ENCODE results near the gene RIMBP2. TPM values are rescaled to one million over a fixed set of nuclear protein-coding genes. Genes with fewer than 3 reads are reported as not detected.

The RIMBP2 gene
- total RNA-seq, 1 donor from 2014 or later = 0.99 TPM

DNA sequence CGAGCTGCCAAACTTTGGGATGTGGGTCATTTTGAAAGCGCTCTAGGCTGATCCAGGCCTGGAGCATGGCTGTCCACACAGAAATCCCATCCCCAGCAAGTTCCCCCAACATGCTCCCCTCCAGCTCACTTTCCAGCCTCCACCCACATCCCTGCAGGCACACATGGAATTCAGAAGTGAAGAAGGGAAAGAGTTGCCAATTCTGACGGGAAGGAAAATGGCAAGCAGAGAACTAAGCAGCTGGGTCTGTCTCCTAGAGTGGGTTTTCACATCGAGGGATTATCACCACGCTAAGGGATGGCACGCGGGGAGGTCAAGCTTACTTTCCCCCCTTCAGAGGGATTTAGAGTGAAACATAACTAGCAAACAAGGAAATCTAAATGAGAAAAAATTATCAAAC lies 142.3 kb downstream of the RIMBP2 start:
- Histone ChIP-seq H3K36me3 (no peaks in the 10 kb centered on the region), H3K9me3 (ENCODE audit: low read depth) (no peaks in the 10 kb centered on the region), H3K4me2 (no peak overlapping the region), H3K4me3 (no peak overlapping the region), H3K27ac (no peak overlapping the region), H3K27me3 (no peaks in the 10 kb centered on the region), H3K9ac (no peak overlapping the region), H3F3A (ENCODE audit: low read depth) (no peaks in the 10 kb centered on the region), H3K4me1 (no peaks in the 10 kb centered on the region), H2AFZ (replicated peaks) (no peak overlapping the region), H3K79me2 (ENCODE audit: low read depth) (no peaks in the 10 kb centered on the region), H4K20me1 (ENCODE audit: low read depth) (no peaks in the 10 kb centered on the region)
- DNase-seq (ENCODE audit: low spot score) = no peak
- Mint-ChIP-seq H3K27ac (peak overlapping the region; percentile 11), H3K4me1 (peaks cover 35% of the 10 kb centered on the region), H3K4me3 (no peak overlapping the region), H3K9me3 (no peaks in the 10 kb centered on the region), H3K27me3 (ENCODE audit: insufficient read depth, low read depth) (peaks cover 6% of the 10 kb centered on the region), H3K36me3 (no peaks in the 10 kb centered on the region)
- TF ChIP-seq EZH2 (IDR thresholded peaks at IDR 0.05) = no peak
- TF ChIP-seq, protein P1, sequence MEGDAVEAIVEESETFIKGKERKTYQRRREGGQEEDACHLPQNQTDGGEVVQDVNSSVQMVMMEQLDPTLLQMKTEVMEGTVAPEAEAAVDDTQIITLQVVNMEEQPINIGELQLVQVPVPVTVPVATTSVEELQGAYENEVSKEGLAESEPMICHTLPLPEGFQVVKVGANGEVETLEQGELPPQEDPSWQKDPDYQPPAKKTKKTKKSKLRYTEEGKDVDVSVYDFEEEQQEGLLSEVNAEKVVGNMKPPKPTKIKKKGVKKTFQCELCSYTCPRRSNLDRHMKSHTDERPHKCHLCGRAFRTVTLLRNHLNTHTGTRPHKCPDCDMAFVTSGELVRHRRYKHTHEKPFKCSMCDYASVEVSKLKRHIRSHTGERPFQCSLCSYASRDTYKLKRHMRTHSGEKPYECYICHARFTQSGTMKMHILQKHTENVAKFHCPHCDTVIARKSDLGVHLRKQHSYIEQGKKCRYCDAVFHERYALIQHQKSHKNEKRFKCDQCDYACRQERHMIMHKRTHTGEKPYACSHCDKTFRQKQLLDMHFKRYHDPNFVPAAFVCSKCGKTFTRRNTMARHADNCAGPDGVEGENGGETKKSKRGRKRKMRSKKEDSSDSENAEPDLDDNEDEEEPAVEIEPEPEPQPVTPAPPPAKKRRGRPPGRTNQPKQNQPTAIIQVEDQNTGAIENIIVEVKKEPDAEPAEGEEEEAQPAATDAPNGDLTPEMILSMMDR (IDR thresholded peaks at IDR 0.05) = no peak

DNA sequence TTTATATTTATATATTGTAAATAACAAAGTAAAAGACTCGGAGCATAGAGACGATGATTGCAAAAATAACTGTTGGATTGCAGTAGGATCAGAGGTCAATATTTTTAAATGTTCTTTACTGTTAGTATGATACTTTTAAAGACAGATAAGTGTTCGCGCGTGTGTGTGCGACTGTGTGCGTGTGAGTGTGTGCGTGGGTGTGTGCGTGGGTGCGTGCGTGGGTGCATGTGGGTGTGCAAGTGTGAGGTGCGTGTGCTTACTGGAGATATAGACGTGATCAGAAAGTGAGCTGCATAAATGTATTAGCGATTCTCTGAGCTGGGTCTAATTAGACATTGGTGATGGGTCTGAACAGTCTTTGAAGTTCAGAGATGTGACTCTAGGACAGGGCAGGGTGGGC lies 142.9 kb downstream of the RIMBP2 start:
- Histone ChIP-seq H3K27me3 (no peaks in the 10 kb centered on the region), H4K20me1 (ENCODE audit: low read depth) (no peaks in the 10 kb centered on the region), H3K27ac (no peak overlapping the region), H2AFZ (replicated peaks) (no peak overlapping the region), H3K4me1 (no peaks in the 10 kb centered on the region), H3F3A (ENCODE audit: low read depth) (no peaks in the 10 kb centered on the region), H3K4me3 (no peak overlapping the region), H3K79me2 (ENCODE audit: low read depth) (no peaks in the 10 kb centered on the region), H3K36me3 (no peaks in the 10 kb centered on the region), H3K4me2 (no peak overlapping the region), H3K9ac (no peak overlapping the region), H3K9me3 (ENCODE audit: low read depth) (no peaks in the 10 kb centered on the region)
- Mint-ChIP-seq H3K27me3 (ENCODE audit: insufficient read depth, low read depth) (peaks cover 6% of the 10 kb centered on the region), H3K4me3 (no peak overlapping the region), H3K4me1 (peaks cover 39% of the 10 kb centered on the region), H3K9me3 (no peaks in the 10 kb centered on the region), H3K36me3 (no peaks in the 10 kb centered on the region), H3K27ac (peak overlapping the region; percentile 11)
- no peak for DNase-seq (ENCODE audit: low spot score)
- TF ChIP-seq, protein P1 (IDR thresholded peaks at IDR 0.05) = no peak
- TF ChIP-seq EZH2phosphoT487 (IDR thresholded peaks at IDR 0.05) = no peak
- TF ChIP-seq EZH2 (IDR thresholded peaks at IDR 0.05) = no peak

DNA sequence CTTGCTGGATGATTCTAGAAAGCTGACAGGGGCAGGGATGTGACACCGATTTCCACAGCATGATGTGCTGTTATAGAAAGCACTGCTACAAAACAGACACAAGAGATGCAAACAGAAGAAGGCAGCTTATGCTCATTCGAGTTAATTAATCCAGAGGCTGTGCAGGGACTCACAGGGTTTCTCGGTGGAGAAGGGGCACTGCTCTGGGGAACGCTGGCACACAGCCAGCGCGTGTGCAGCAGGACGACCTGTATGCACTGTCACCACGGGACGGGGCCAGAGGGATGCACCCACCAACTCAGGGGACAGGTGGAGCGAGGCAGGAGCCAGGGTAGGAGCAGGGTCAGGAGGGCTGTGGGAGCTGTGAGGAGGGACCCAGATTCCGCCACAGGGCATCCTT lies 143.5 kb downstream of the RIMBP2 start:
- Histone ChIP-seq H3K4me3 (no peak overlapping the region), H3K27ac (no peak overlapping the region), H4K20me1 (ENCODE audit: low read depth) (no peaks in the 10 kb centered on the region), H3K9ac (no peak overlapping the region), H2AFZ (replicated peaks) (no peak overlapping the region), H3K36me3 (no peaks in the 10 kb centered on the region), H3F3A (ENCODE audit: low read depth) (no peaks in the 10 kb centered on the region), H3K79me2 (ENCODE audit: low read depth) (no peaks in the 10 kb centered on the region), H3K4me1 (no peaks in the 10 kb centered on the region), H3K27me3 (no peaks in the 10 kb centered on the region), H3K4me2 (no peak overlapping the region), H3K9me3 (ENCODE audit: low read depth) (no peaks in the 10 kb centered on the region)
- peaks cover 39% of the 10 kb centered on the region for H3K4me1 Mint-ChIP-seq
- no peaks in the 10 kb centered on the region for H3K9me3 Mint-ChIP-seq
- DNase-seq (ENCODE audit: low spot score) = no peak
- H3K27me3 Mint-ChIP-seq (ENCODE audit: insufficient read depth, low read depth) = peaks cover 6% of the 10 kb centered on the region
- TF ChIP-seq, protein P1 (IDR thresholded peaks at IDR 0.05) = no peak
- no peak for TF ChIP-seq EZH2 (IDR thresholded peaks at IDR 0.05)
- no peak overlapping the region for H3K4me3 Mint-ChIP-seq
- no peaks in the 10 kb centered on the region for H3K36me3 Mint-ChIP-seq
- H3K27ac Mint-ChIP-seq = peak overlapping the region; percentile 86

DNA sequence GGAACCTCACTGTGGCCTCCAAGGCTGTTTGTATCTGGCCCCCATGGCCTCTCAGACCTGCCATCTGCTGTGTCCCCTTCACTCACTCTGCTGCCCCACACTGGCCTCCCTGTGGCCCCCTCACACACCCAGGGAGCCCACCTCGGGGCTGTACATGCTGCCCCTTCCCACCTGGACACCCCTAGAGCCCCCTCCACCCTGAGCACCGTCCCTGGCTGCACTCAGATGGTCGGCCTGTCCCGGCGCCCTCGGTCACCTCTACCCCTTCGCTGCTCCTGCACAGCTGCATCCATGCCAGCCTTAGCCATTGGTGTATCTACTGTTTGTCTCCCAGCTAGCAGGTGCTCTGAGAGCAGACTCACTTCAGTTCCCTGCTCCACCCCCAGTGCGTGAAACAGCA lies 144.4 kb downstream of the RIMBP2 start:
- Histone ChIP-seq H3K27me3 (no peaks in the 10 kb centered on the region), H3K4me2 (no peak overlapping the region), H3K27ac (no peak overlapping the region), H3K36me3 (no peaks in the 10 kb centered on the region), H4K20me1 (ENCODE audit: low read depth) (no peaks in the 10 kb centered on the region), H3K4me1 (no peaks in the 10 kb centered on the region), H2AFZ (replicated peaks) (no peak overlapping the region), H3K9me3 (ENCODE audit: low read depth) (no peaks in the 10 kb centered on the region), H3F3A (ENCODE audit: low read depth) (no peaks in the 10 kb centered on the region), H3K9ac (no peak overlapping the region), H3K79me2 (ENCODE audit: low read depth) (no peaks in the 10 kb centered on the region), H3K4me3 (no peak overlapping the region)
- Mint-ChIP-seq H3K36me3 (no peaks in the 10 kb centered on the region), H3K27me3 (ENCODE audit: insufficient read depth, low read depth) (peaks cover 4% of the 10 kb centered on the region), H3K27ac (no peak overlapping the region), H3K9me3 (peaks cover 5% of the 10 kb centered on the region), H3K4me3 (no peak overlapping the region), H3K4me1 (peaks cover 39% of the 10 kb centered on the region)
- DNase-seq (ENCODE audit: low spot score) = no peak
- TF ChIP-seq, protein P1 (IDR thresholded peaks at IDR 0.05) = no peak
